Stomach (tissue), 4 donors: ENCODE data around the gene NRL.

Experiments used
- POLR2A ChIP-seq, 4 donors: fragments of 450-650 bp; IDR thresholded peaks; one replicate each; pipeline ENCODE4 v1.6.1; 2016; ENCODE audit warnings: antibody characterized with exemption in 4 of 4, control low read depth in 2 of 4, mild to moderate bottlenecking in 1 of 4, moderate library complexity in 1 of 4
- POLR2AphosphoS5 ChIP-seq, 3 donors: sonication (generic); formaldehyde crosslinking; IDR thresholded peaks; one replicate each; pipeline ENCODE4 v1.6.1; 2016; ENCODE audit warnings: antibody characterized with exemption in 3 of 3
- TF ChIP-seq, protein P1 (sequence below), 7 experiments: fragments of 450-650 bp in 4 of 7; fragments of 200-600 bp in 3 of 7; sonication (generic) in 3 of 7; IDR thresholded peaks; one replicate each; pipeline ENCODE4 v1.5.1; 2016 to 2019; ENCODE audit warnings: antibody characterized with exemption in 7 of 7, control low read depth in 2 of 7, mild to moderate bottlenecking in 1 of 7

DNA sequence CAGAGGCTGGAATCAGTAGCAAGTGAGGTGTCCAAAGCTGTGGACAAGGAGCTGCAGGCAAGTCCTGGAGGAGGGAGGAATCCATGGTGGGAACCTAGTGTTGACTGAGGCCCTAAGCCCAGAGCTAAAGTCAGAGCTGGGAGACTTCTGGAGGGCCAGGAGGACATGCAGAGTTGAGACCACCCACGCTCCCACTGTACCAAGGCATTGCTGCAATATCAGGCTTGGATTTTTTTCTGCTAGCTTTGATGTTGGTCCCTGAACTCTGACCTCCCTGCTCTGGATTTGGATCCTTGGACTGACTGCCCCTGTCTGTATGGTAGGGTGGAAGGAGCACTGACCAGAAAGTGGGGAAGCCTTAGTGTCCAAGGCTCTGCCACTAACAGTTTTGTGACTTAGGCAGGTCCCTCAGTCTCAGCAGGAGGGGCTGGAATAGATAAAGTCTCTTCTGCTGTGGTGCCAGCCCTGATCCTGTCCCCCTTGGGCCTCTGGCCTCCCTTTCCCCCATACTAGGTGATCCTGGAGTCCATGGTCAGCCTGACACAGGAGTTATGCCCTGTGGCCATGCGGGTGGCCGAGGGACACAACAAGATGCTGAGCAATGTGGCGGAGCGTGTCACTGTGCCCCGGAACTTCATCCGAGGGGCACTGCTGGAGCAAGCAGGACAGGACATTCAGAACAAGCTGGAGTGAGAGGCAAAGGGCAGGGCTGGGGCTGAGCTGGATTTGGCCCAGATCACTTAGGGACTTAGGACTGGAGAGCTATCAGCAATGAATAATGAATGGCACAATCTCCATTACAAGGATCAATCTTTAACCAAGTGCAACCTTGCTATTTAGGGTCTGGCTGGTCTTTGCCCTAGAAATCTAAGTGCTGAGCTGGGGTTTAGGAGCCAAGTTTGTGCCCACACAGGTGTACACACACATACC lies 53.5 kb downstream of the NRL start:
- TF ChIP-seq POLR2AphosphoS5 (IDR thresholded peaks at IDR 0.05) (no peak), POLR2A (IDR thresholded peaks at IDR 0.05) (no peak)
- TF ChIP-seq, protein P1, sequence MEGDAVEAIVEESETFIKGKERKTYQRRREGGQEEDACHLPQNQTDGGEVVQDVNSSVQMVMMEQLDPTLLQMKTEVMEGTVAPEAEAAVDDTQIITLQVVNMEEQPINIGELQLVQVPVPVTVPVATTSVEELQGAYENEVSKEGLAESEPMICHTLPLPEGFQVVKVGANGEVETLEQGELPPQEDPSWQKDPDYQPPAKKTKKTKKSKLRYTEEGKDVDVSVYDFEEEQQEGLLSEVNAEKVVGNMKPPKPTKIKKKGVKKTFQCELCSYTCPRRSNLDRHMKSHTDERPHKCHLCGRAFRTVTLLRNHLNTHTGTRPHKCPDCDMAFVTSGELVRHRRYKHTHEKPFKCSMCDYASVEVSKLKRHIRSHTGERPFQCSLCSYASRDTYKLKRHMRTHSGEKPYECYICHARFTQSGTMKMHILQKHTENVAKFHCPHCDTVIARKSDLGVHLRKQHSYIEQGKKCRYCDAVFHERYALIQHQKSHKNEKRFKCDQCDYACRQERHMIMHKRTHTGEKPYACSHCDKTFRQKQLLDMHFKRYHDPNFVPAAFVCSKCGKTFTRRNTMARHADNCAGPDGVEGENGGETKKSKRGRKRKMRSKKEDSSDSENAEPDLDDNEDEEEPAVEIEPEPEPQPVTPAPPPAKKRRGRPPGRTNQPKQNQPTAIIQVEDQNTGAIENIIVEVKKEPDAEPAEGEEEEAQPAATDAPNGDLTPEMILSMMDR (IDR thresholded peaks at IDR 0.05), result no peak
